AG04450 (cell line): ENCODE measurements around the gene RGR. TPM values are rescaled to one million over a fixed set of nuclear protein-coding genes. Genes with fewer than 3 reads are reported as not detected.

ENCODE experiments used
- CTCF ChIA-PET: fragments of 300-600, 350-600 bp; formaldehyde crosslinking; extraction: SDS; loops from one replicate; lab custom pipeline; 2022; ENCODE audit warnings: antibody characterized with exemption, inconsistent platforms; lab: Charles Lee
- POLR2A ChIA-PET: fragments of 350-600 bp; formaldehyde crosslinking; extraction: SDS; loops from one replicate; lab custom pipeline; 2021; ENCODE audit warnings: antibody characterized with exemption, inconsistent platforms; lab: Yijun Ruan, JAX
- DNase-seq: peaks from one replicate; pipeline ENCODE4 v3.0.0-alpha.2; 2011; ENCODE audit warnings: low read depth, low spot score
- H3K27ac ChIP-seq: one replicate; pipeline ENCODE4 v1.5.1; 2012; ENCODE audit warnings: low read depth, low read length, control low read depth
- H3K27me3 ChIP-seq: one replicate; pipeline ENCODE4 v1.6.0; 2012; ENCODE audit warnings: low read length; ENCODE audit not compliant: control insufficient read depth, insufficient read depth
- H3K4me3 ChIP-seq: 2 replicates; pipeline ENCODE4 v1.5.1; 2011; ENCODE audit warnings: mild to moderate bottlenecking, low read depth, low read length, control low read depth
- H3K9me3 ChIP-seq: 2 replicates; pipeline ENCODE4 v1.5.1; 2012; ENCODE audit warnings: low read length; ENCODE audit not compliant: control insufficient read depth, insufficient read depth
- CTCF ChIP-seq: IDR thresholded peaks from 2 replicates; pipeline ENCODE4 v1.5.1; 2011; ENCODE audit warnings: low read depth, low read length, control low read depth, inconsistent platforms
- polyA plus RNA-seq: library from polyadenylated mRNA; depleted of rRNA; stranded (reverse); fragments of >200 nt; gene quantifications from 2 replicates; pipeline ENCODE4 v1.2.3, GENCODE V29; 2011

RGR gene
- polyA plus RNA-seq, 1 experiment: not detected

GRCh38 chr10:84296091-84296981, 51.5 kb downstream of the RGR start:
- Histone ChIP-seq H3K27ac (peak overlapping the region; percentile 90), H3K27me3 (no peaks in the 10 kb centered on the region), H3K9me3 (no peaks in the 10 kb centered on the region), H3K4me3 (no peak overlapping the region)
- no peak for TF ChIP-seq CTCF
- peak; percentile 77 for DNase-seq
- CTCF ChIA-PET: interaction anchor here (1.1 to 2.0 kb wide), 4 partner anchors 29 to 241 kb away, joined by 3 to 8 read pairs (median 4); no protein-coding TSS in a partner anchor
- POLR2A ChIA-PET: interaction anchor here (0.9 to 1.1 kb wide), 4 partner anchors 12 to 53 kb away, joined by 3 to 5 read pairs (median 4); partner anchors contain the start of gene CCSER2

GRCh38 chr10:84298057-84298456, 53.2 kb downstream of the RGR start:
- H3K4me3 ChIP-seq: no peak overlapping the region

GRCh38 chr10:84302223-84302622, 57.4 kb downstream of the RGR start:
- H3K4me3 ChIP-seq: no peak overlapping the region
- POLR2A ChIA-PET: no interaction called here
- no peak for TF ChIP-seq CTCF
- H3K27ac ChIP-seq: no peak overlapping the region
- CTCF ChIA-PET: interaction anchor here (0.7 to 1.5 kb wide), 2 partner anchors 50 to 235 kb away, joined by 5 read pairs; no protein-coding TSS in a partner anchor
- no peaks in the 10 kb centered on the region for H3K27me3 ChIP-seq
- H3K9me3 ChIP-seq: no peaks in the 10 kb centered on the region
- no peak for DNase-seq

More at GRCh38 chr10:84298057-84298456, 53.2 kb downstream of the RGR start:
- CTCF ChIA-PET: no interaction called here
- no peak for TF ChIP-seq CTCF
- H3K9me3 ChIP-seq: no peaks in the 10 kb centered on the region
- no peak overlapping the region for H3K27ac ChIP-seq
- DNase-seq: no peak
- POLR2A ChIA-PET: no interaction called here
- no peaks in the 10 kb centered on the region for H3K27me3 ChIP-seq

GRCh38 chr10:84306751-84307384, 62.0 kb downstream of the RGR start:
- ChIA-PET POLR2A (interaction anchor here (1.3 kb wide), 1 partner anchor 39 kb away, joined by 4 read pairs; no protein-coding TSS in a partner anchor), CTCF (interaction anchor here (0.7 to 1.4 kb wide), 2 partner anchors 39 to 231 kb away, joined by 5 read pairs; no protein-coding TSS in a partner anchor)
- H3K9me3 ChIP-seq: peaks cover 6% of the 10 kb centered on the region; the same call in 1 of the 2 replicates
- H3K27me3 ChIP-seq: no peaks in the 10 kb centered on the region
- no peak overlapping the region for H3K27ac ChIP-seq
- no peak for TF ChIP-seq CTCF
- no peak overlapping the region for H3K4me3 ChIP-seq
- DNase-seq: no peak
